HCT116 (cell line): ENCODE data around the gene PLA2G10.
"Not testable (repeated sequence)": the region's sequence is repeated elsewhere in the genome, so short reads cannot be mapped to it uniquely, and the experiment has no call there.

Experiments used
- CTCF ChIP-seq, 3 experiments: fragments of 200-600 bp in 1 of 3; sonication (generic) in 1 of 3; IDR thresholded peaks in 2 of 3; conservative IDR thresholded peaks in 1 of 3; 2 replicates each; pipeline ENCODE4 v1.5.1; 2012 to 2017; ENCODE audit warnings: low read depth in 2 of 3, low read length in 2 of 3, antibody characterized with exemption in 1 of 3, borderline replicate concordance in 1 of 3, control low read depth in 1 of 3, mild to moderate bottlenecking in 1 of 3, mixed read lengths in 1 of 3, mixed run types in 1 of 3, moderate library complexity in 1 of 3; ENCODE audit not compliant: insufficient read depth in 1 of 3
- EZH2 ChIP-seq: fragments of 200-600 bp; sonication (generic); IDR thresholded peaks from 2 replicates; pipeline ENCODE4 v1.6.1; 2017; ENCODE audit warnings: antibody characterized with exemption, mixed run types
- EZH2phosphoT487 ChIP-seq: fragments of 200-600 bp; IDR thresholded peaks from 2 replicates; pipeline ENCODE4 v1.6.1; 2018; ENCODE audit warnings: antibody characterized with exemption, borderline replicate concordance
- FOSL1 ChIP-seq: IDR thresholded peaks from 2 replicates; pipeline ENCODE4 v1.6.1; 2012; ENCODE audit warnings: low read depth
- MAX ChIP-seq: IDR thresholded peaks from 2 replicates; pipeline ENCODE4 v1.6.1; 2012
- YY1 ChIP-seq: IDR thresholded peaks from 2 replicates; pipeline ENCODE4 v1.6.1; 2011; ENCODE audit warnings: low read length, low read depth, moderate library complexity, mild to moderate bottlenecking; ENCODE audit not compliant: insufficient replicate concordance; ENCODE audit errors: extremely low read depth

DNA sequence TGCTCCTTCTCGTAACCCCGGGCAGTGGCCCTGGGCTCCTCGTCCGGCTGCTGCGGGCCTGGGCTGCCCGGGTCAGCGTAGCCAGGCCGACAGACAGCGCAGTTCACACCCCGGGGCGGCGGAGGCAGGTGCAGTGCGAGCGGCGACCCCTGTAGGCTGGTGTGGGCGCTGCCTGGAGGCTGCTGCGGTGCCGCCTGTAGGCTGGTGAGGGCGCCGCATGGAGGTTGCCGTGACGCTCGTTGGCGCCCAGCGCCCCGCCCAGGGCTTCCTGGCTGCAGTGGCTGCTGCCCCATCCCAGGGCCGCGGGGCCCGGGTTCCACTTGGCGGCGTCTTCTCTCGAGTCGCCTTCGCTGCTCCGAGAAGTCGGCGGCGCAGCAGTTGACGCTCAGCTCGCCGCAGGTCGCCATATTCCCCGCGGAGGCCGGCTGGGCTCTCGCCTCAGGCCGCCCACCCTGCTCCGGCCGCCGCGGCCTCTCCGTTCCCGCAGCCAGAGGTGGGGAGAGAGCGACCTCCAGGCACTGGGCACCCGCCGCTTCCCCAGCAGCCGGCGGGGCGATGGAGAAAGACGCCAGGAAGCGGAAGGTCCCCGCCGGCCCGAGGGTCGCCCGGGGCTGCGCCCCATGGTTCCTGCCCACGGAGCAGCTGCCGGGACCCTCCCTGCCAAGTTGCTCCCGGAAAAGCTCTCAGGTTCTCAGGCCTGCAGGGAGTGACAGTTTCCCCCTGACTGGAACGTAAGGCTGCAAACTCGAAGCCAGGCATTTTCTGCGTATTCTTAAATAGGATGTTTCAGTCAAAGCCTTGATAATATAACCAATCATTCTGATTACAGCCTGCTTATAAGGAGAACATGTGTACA lies 48.4 kb upstream of the PLA2G10 start, which contains the start of gene NPIPA2:
- not testable (repeated sequence) for TF ChIP-seq MAX; CTCF (IDR thresholded peaks at IDR 0.05 in 2 of 3, conservative IDR thresholded peaks at IDR 0.05 in 1 of 3; ENCODE audit: borderline replicate concordance in 1 of 3, insufficient read depth in 1 of 3, low read depth in 2 of 3, low read length in 2 of 3); EZH2; EZH2phosphoT487; YY1; FOSL1
